NT2/D1 (cell line): ENCODE data around the gene FAM229B.

Source experiments
- SUZ12 ChIP-seq: IDR thresholded peaks from 2 replicates; pipeline ENCODE4 v1.6.1; 2011; ENCODE audit not compliant: insufficient read length, insufficient read depth; ENCODE audit errors: extremely low read depth
- YY1 ChIP-seq: IDR thresholded peaks from 2 replicates; pipeline ENCODE4 v1.6.1; 2011; ENCODE audit not compliant: insufficient read length, insufficient read depth
- ZNF274 ChIP-seq: IDR thresholded peaks from 2 replicates; pipeline ENCODE4 v1.6.1; 2011; ENCODE audit warnings: mild to moderate bottlenecking, low read depth, low read length

- no peak for TF ChIP-seq YY1
- no peak for TF ChIP-seq SUZ12
- no peak for TF ChIP-seq ZNF274
Measured at GRCh38 chr6:112144145-112144926, 56.9 kb downstream of the FAM229B start.
